ENCODE results near the gene RUFY2.

GRCh38 chr10:68342909-68343516 lies 64.1 kb downstream of the RUFY2 start:
- TF ChIP-seq POLR2A (IDR thresholded peaks at IDR 0.05; ENCODE audit: extremely low read depth, insufficient read length) (no peak), CTCF (IDR thresholded peaks at IDR 0.05; ENCODE audit: low read depth, low read length) (no peak)

All from NB4 (cell line).